Tibial artery (tissue), 4 donors: ENCODE data around the gene AKAP17A.

Experiments
- DNase-seq, 2 donors: peaks; one replicate each; pipeline ENCODE4 v3.0.0-alpha.2; 2019
- H3K27ac ChIP-seq, 2 donors: fragments of 200-600 bp; sonication (generic) in 1 of 2; 1 replicate in 1 of 2; 2 replicates in 1 of 2; pipeline ENCODE4 v1.5.1; 2018 to 2019; ENCODE audit warnings: mild to moderate bottlenecking in 1 of 2
- H3K27me3 ChIP-seq, 2 donors: fragments of 200-600 bp; sonication (generic) in 1 of 2; one replicate each; pipeline versions ENCODE4 v1.5.1 to v1.6.0; 2016 to 2019
- H3K36me3 ChIP-seq, 3 donors: fragments of 200-600 bp; sonication (generic) in 2 of 3; one replicate each; pipeline ENCODE4 v1.5.1; 2016 to 2019; ENCODE audit warnings: mild to moderate bottlenecking in 2 of 3
- H3K4me1 ChIP-seq, 4 donors: fragments of 200-600 bp; sonication (generic) in 2 of 4; 1 replicate in 3 of 4; 2 replicates in 1 of 4; pipeline ENCODE4 v1.5.1; 2016 to 2019
- H3K4me3 ChIP-seq, 2 donors: fragments of 200-600 bp; sonication (generic) in 1 of 2; 1 replicate in 1 of 2; 2 replicates in 1 of 2; pipeline ENCODE4 v1.5.1; 2018 to 2019; ENCODE audit warnings: mild to moderate bottlenecking in 2 of 2
- H3K9me3 ChIP-seq, 3 donors: fragments of 200-600 bp; sonication (generic) in 1 of 3; one replicate each; pipeline ENCODE4 v1.5.1; 2016 to 2019
- CTCF ChIP-seq, 2 experiments: fragments of 200-600 bp in 1 of 2; fragments of 450-650 bp in 1 of 2; IDR thresholded peaks; one replicate each; pipeline ENCODE4 v1.5.1; 2017 to 2019; ENCODE audit warnings: antibody characterized with exemption in 2 of 2, mild to moderate bottlenecking in 1 of 2, moderate library complexity in 1 of 2
- intact Hi-C: fragments of 100-400 bp; cut with DNase I; formaldehyde crosslinking; loops from one replicate; pipeline ENCODE4 v1.15.0; 2023; ENCODE audit warnings: low total_unique reads

Gene AKAP17A

GRCh38 chrX:1599791-1600405 lies 8.5 kb downstream of the AKAP17A start:
- H3K9me3 ChIP-seq: no peaks in the 10 kb centered on the region
- H3K27me3 ChIP-seq: no peaks in the 10 kb centered on the region
- H3K4me3 ChIP-seq: no peak overlapping the region
- TF ChIP-seq CTCF (IDR thresholded peaks at IDR 0.05): no peak
- H3K4me1 ChIP-seq: no peaks in the 10 kb centered on the region
- intact Hi-C loops: loop anchor here (10.0 kb wide), 2 partner anchors 205 to 605 kb away; partner anchors contain the start of gene SLC25A6
- H3K27ac ChIP-seq: no peak overlapping the region
- H3K36me3 ChIP-seq: peaks cover 81 to 97% (median 90%) of the 10 kb centered on the region in 3 donors
- peak in 1 of 2 donors; percentile 59 for DNase-seq

GRCh38 chrX:1600406-1601050 lies 9.1 kb downstream of the AKAP17A start:
- peaks cover 76 to 91% (median 83%) of the 10 kb centered on the region in 3 donors for H3K36me3 ChIP-seq
- H3K9me3 ChIP-seq: no peaks in the 10 kb centered on the region
- intact Hi-C loops: no loop called here
- TF ChIP-seq CTCF (IDR thresholded peaks at IDR 0.05): no peak
- peak in 1 of 2 donors; percentile 56 for DNase-seq
- H3K27me3 ChIP-seq: no peaks in the 10 kb centered on the region
- no peak overlapping the region for H3K27ac ChIP-seq
- H3K4me3 ChIP-seq: no peak overlapping the region
- no peaks in the 10 kb centered on the region for H3K4me1 ChIP-seq

GRCh38 chrX:1601051-1601767 lies 9.8 kb downstream of the AKAP17A start:
- peak in 1 of 2 donors; percentile 64 for DNase-seq
- intact Hi-C loops: no loop called here
- no peak overlapping the region for H3K27ac ChIP-seq
- peaks cover 73 to 86% (median 77%) of the 10 kb centered on the region in 3 donors for H3K36me3 ChIP-seq
- H3K4me3 ChIP-seq: no peak overlapping the region
- TF ChIP-seq CTCF (IDR thresholded peaks at IDR 0.05): no peak
- H3K27me3 ChIP-seq: no peaks in the 10 kb centered on the region
- no peaks in the 10 kb centered on the region for H3K9me3 ChIP-seq
- H3K4me1 ChIP-seq: no peaks in the 10 kb centered on the region

GRCh38 chrX:1601768-1602085 lies 10.3 kb downstream of the AKAP17A start:
- Histone ChIP-seq H3K4me3 (no peak overlapping the region), H3K9me3 (no peaks in the 10 kb centered on the region), H3K27me3 (no peaks in the 10 kb centered on the region), H3K27ac (no peak overlapping the region), H3K4me1 (no peaks in the 10 kb centered on the region), H3K36me3 (peaks cover 72 to 87% (median 76%) of the 10 kb centered on the region in 3 donors)
- DNase-seq: peak in 1 of 2 donors; percentile 35
- no peak for TF ChIP-seq CTCF (IDR thresholded peaks at IDR 0.05)
- intact Hi-C loops: no loop called here

- no peak for TF ChIP-seq CTCF (IDR thresholded peaks at IDR 0.05)
- DNase-seq: peak in 1 of 2 donors; percentile 3
- Histone ChIP-seq H3K27me3 (no peaks in the 10 kb centered on the region), H3K9me3 (no peaks in the 10 kb centered on the region), H3K4me3 (no peak overlapping the region), H3K4me1 (no peaks in the 10 kb centered on the region), H3K27ac (no peak overlapping the region), H3K36me3 (peaks cover 66 to 82% (median 70%) of the 10 kb centered on the region in 3 donors)
- intact Hi-C loops: no loop called here
Measured at GRCh38 chrX:1602299-1602698, 10.9 kb downstream of the AKAP17A start.
